AG09319 (cell line): ENCODE measurements around the gene TRHDE.

Source experiments
- DNase-seq: peaks from one replicate; pipeline ENCODE4 v3.0.0-alpha.2; 2010; ENCODE audit warnings: low read depth; ENCODE audit errors: extremely low read depth
- TF ChIP-seq, protein P1 (sequence below): IDR thresholded peaks from 2 replicates; pipeline ENCODE4 v1.5.1; 2011; ENCODE audit warnings: low read depth, mild to moderate bottlenecking, inconsistent platforms, low read length, moderate library complexity

The TRHDE gene

DNA sequence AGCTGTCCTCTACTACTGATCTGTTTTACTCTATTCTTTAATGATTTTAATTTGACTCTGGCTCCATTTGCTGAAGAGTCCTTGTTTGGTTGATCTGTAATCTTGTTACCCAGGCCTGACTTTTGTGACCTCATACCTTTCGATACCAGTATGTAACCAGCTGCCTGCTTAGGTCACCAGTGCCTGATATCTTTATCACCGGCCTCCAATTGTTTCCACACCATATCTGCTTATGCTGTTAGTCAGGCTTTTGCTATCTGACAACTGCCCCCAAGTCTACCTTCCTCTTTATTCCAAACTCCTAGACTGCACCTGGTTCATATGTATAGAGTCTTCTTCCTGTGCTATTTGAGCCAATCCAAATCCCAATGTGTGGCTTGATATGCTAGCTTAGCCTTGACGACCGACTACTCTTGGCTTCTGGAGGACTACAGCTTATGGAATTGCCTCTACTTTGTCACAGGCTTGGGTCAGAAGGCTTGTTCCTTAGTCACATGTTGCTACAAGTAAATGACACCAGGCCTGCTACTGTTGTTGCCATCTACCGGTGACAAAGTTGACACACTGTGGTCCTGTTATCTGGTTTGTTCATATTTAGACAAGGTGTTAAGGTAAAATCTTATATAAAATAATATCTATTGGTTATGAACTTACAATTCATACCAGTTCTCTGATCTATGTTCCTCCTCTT, 193.9 kb downstream of the TRHDE start:
- TF ChIP-seq, protein P1, sequence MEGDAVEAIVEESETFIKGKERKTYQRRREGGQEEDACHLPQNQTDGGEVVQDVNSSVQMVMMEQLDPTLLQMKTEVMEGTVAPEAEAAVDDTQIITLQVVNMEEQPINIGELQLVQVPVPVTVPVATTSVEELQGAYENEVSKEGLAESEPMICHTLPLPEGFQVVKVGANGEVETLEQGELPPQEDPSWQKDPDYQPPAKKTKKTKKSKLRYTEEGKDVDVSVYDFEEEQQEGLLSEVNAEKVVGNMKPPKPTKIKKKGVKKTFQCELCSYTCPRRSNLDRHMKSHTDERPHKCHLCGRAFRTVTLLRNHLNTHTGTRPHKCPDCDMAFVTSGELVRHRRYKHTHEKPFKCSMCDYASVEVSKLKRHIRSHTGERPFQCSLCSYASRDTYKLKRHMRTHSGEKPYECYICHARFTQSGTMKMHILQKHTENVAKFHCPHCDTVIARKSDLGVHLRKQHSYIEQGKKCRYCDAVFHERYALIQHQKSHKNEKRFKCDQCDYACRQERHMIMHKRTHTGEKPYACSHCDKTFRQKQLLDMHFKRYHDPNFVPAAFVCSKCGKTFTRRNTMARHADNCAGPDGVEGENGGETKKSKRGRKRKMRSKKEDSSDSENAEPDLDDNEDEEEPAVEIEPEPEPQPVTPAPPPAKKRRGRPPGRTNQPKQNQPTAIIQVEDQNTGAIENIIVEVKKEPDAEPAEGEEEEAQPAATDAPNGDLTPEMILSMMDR: no peak
- no peak for DNase-seq

GRCh38 chr12:72467985-72468384, 195.8 kb downstream of the TRHDE start:
- TF ChIP-seq, protein P1: no peak
- DNase-seq: no peak

GRCh38 chr12:72468505-72468904, 196.3 kb downstream of the TRHDE start:
- DNase-seq: no peak
- TF ChIP-seq, protein P1: no peak

GRCh38 chr12:72471806-72472205, 199.6 kb downstream of the TRHDE start:
- TF ChIP-seq, protein P1: no peak
- DNase-seq: no peak

DNA sequence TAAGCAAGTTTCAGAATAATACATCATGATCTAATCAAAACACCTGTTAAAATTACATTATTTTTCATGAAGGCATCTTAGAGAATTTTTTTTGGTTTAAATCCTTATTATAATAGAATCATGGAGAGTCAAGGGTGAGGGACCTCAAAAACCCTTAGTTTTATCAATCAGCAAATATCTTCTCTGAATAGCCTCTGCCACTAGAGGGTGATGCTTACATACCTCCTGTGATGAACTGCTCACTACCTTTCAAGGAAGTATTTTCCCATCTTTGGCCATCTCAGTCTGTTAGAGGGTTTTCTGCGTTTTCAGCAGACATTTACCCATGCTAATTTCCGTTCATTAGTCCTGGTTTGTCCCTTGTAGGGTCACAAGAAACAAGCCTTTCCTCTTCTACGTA, 200.2 kb downstream of the TRHDE start:
- DNase-seq: no peak
- TF ChIP-seq, protein P1: peak; percentile 14

DNA sequence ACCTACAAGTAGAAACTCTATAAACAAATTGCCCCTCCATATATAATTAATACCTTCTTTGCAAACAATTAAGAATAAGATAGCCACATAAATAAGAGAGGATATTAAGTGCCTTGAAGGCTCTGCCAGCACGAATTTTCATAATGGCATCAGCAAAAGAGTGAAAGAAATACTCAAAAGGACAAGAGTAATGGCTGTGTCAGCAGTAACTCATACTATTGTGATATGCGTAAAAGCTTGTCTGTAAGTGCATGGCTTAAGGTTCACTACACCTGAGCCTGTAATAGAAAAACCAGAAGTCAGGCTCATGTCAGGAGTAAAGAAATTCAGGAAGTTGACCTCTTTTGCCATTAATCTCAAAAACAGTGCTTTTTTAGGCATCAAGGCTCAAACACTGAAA, 204.1 kb downstream of the TRHDE start:
- TF ChIP-seq, protein P1: no peak

DNA sequence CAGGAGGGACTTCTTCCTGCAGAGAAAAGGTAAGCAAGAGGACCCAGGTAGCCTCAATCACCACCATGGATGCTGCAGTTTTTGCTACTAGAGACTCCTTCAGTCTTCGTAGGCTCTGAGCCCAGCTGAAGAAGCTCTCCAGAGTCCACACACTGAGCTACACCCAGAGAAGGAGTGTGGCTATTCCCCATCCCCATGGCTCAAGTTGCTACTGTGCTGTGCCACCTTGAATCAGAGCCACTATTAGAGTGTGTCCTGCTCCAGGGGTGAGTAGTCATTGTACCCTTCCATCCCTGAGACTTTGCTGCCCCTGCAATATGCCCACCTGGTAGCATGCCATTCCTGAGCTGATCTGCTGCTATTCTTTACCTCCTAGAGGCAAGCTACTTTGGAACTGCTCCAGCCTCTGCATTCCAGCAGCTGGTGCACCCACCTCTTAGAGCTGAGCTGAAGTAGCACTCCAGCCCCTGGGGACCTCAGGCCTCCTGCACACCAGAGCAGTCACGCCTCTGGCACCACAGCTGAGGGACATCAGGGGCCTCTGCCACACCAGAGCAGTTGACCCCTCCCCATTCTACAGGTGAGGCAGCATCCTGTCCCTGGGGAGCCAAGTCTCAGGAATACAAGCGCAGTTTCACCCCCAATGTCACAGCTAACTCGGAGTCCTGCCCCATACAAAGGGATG, 213.0 kb downstream of the TRHDE start:
- TF ChIP-seq, protein P1: no peak
- DNase-seq: no peak

More for the DNA sequence above, 204.1 kb downstream of the TRHDE start:
- DNase-seq: no peak
